Activated naive CD8-positive, alpha-beta T cell treated with anti-CD3 and anti-CD28 coated beads, Interleukin-2, amount 10 ng/mL, durations not matched to agents 7 days and 5 days (primary cell): ENCODE data around the gene AIG1. TPM values are rescaled to one million over a fixed set of nuclear protein-coding genes. Genes with fewer than 3 reads are reported as not detected.
"Not testable (repeated sequence)": the region's sequence is repeated elsewhere in the genome, so short reads cannot be mapped to it uniquely, and the experiment has no call there.

Source experiments
- ATAC-seq: fragments of 150-1000 bp; cut with Tn5 transposase; one replicate; pipeline ENCODE4 v1.10.0; 2021; ENCODE audit warnings: low read depth, moderate library complexity
- POLR2A ChIA-PET: fragments of 350-600 bp; sonication (Branson Sonifier 250); formaldehyde crosslinking; loops from one replicate; lab custom pipeline; 2021; ENCODE audit warnings: antibody characterized with exemption; lab: Charles Lee
- DNase-seq: peaks from one replicate; pipeline ENCODE4 v3.0.0; 2021
- H3K27ac Mint-ChIP-seq: one replicate; pipeline ENCODE4 v1.8.0; 2022; ENCODE audit warnings: mild to moderate bottlenecking, mixed read lengths
- H3K27me3 Mint-ChIP-seq: one replicate; pipeline ENCODE4 v1.8.0; 2022; ENCODE audit warnings: mild to moderate bottlenecking, moderate library complexity, mixed read lengths
- H3K36me3 Mint-ChIP-seq: one replicate; pipeline ENCODE4 v1.8.0; 2021; ENCODE audit warnings: mild to moderate bottlenecking, mixed read lengths
- H3K4me1 Mint-ChIP-seq: one replicate; pipeline ENCODE4 v1.8.0; 2021; ENCODE audit warnings: mixed read lengths
- H3K4me3 Mint-ChIP-seq: one replicate; pipeline ENCODE4 v1.8.0; 2022; ENCODE audit warnings: mild to moderate bottlenecking, moderate library complexity, mixed read lengths
- H3K9me3 Mint-ChIP-seq: one replicate; pipeline ENCODE4 v1.8.0; 2021; ENCODE audit warnings: mixed read lengths
- total RNA-seq, 2 experiments: library from RNA; stranded (reverse); gene quantifications; one replicate each; pipeline ENCODE4 v1.2.3, GENCODE V29; 2021

AIG1 gene, protein sequence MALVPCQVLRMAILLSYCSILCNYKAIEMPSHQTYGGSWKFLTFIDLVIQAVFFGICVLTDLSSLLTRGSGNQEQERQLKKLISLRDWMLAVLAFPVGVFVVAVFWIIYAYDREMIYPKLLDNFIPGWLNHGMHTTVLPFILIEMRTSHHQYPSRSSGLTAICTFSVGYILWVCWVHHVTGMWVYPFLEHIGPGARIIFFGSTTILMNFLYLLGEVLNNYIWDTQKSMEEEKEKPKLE
- 10 to 100 TPM; 14.2 to 14.6 TPM for total RNA-seq

DNA sequence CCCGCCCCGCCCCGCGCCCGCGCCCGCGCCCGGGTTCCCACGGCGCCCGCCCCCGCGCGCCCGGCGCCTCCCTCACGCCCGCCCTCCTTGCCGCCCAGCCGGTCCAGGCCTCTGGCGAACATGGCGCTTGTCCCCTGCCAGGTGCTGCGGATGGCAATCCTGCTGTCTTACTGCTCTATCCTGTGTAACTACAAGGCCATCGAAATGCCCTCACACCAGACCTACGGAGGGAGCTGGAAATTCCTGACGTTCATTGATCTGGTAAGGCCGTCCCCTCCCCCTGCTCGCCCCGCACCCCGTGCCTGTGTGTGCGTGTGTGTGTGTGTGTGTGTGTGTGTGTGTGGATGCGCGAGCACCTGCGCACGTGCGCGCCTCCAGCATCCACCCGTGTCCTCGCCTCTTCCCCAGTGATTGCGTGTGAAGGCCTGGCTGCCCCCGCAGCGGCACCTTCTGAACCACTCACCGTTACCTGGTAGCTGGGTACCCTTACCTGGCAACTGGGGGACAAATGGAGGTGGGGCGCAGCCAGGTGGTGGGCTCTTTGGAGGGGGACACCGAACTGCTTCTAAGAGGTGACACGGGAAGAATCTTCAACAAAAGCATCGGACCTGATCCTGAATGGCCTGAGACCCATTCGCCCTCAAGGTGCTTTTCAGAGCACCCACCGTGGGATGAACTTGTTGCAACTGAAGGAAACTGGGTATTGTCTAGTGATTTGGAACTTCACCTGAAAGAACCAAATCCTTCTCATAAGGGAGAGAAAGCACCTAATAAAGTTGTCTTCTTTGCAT lies at the start of gene AIG1:
AIG1 (plus strand) TSS at position 84 of the 791 bp plus-strand sequence; CDS start at position 121, 37 bp downstream.
- ATAC-seq: peak; percentile 77
- peaks cover 1% of the 10 kb centered on the region for H3K9me3 Mint-ChIP-seq

DNA sequence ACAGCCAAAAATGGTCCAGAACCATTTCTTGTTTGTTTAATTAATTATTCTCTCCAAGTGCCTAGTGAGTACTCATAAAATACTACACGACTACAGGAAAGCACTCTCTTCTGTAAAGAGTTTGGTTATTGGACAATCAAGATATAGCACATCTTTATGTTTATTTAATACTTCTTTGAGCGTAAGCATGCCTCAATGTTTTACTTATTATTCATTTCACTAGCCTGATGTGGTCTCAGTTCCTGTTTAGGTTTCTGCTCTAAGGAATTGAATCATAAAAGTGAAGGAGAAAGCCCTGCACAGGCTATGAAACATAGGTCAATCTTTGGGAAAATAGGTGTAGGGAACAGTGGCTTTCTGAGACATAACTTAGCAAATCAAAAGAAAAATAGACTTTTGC lies 45.9 kb upstream of the AIG1 start:
- no peak overlapping the region for H3K27ac Mint-ChIP-seq
- POLR2A ChIA-PET: no interaction called here
- peaks cover 4% of the 10 kb centered on the region for H3K9me3 Mint-ChIP-seq
- ATAC-seq (no peak), DNase-seq (no peak)
- H3K4me1 Mint-ChIP-seq: no peaks in the 10 kb centered on the region
- no peak overlapping the region for H3K4me3 Mint-ChIP-seq
- H3K27me3 Mint-ChIP-seq: no peaks in the 10 kb centered on the region
- H3K36me3 Mint-ChIP-seq: no peaks in the 10 kb centered on the region

More for the DNA sequence above, at the start of gene AIG1:
- Mint-ChIP-seq H3K27me3 (no peaks in the 10 kb centered on the region), H3K4me3 (peak within 1 kb of the TSS; percentile 93), H3K36me3 (peaks cover 4% of the 10 kb centered on the region), H3K4me1 (peaks cover 25% of the 10 kb centered on the region), H3K27ac (peak within 1 kb of the TSS; percentile 94)
- peak; percentile 79 for DNase-seq
- POLR2A ChIA-PET: interaction anchor here (0.7 to 1.7 kb wide), 3 partner anchors 116 to 1511 kb away, joined by 3 to 4 read pairs (median 3); partner anchors contain the start of gene HIVEP2

DNA sequence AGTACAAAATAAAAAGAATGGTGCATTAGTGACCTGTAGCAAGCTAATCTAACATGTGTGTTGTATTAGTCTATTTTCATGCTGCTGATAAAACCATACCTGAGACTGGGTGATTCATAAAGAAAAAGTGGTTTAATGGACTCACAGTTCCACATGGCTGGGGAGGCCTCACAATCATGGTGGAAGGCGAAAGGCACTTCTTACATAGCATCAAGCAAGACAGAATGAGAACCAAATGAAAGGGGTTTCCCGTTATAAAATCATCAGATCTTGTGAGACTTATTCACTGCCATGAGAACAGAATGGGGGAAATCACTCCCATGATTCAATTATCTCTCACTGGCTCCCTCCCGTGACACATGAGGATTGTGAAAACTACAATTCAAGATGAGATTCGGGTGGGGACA lies 45.4 kb upstream of the AIG1 start:
- H3K36me3 Mint-ChIP-seq: no peaks in the 10 kb centered on the region
- POLR2A ChIA-PET: no interaction called here
- H3K4me1 Mint-ChIP-seq: no peaks in the 10 kb centered on the region
- DNase-seq: no peak
- no peak overlapping the region for H3K4me3 Mint-ChIP-seq
- ATAC-seq: no peak
- H3K27ac Mint-ChIP-seq: no peak overlapping the region
- H3K9me3 Mint-ChIP-seq: peaks cover 5% of the 10 kb centered on the region
- no peaks in the 10 kb centered on the region for H3K27me3 Mint-ChIP-seq

DNA sequence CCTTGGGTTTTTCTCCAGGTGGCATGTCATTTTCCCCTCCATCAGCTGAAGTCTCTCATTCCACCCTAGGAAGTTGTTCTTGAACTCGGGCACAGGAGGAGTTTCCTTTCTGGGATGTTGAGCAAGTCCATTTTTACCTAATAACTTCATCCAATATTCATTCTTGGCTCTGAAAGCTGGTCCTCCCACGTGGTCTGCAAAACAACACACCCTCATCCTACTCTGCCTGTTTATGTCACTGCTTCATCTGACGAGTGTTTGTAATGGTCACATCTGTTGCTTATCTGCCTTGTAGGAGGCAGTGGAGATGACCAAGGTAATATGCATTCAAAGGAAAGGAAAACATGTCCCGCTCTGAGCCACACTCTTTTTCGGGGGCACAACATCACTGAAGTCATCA lies 41.7 kb upstream of the AIG1 start:
- H3K36me3 Mint-ChIP-seq: peaks cover 3% of the 10 kb centered on the region
- H3K4me3 Mint-ChIP-seq: no peak overlapping the region
- H3K9me3 Mint-ChIP-seq: peaks cover 14% of the 10 kb centered on the region
- DNase-seq (no peak), ATAC-seq (no peak)
- no peaks in the 10 kb centered on the region for H3K4me1 Mint-ChIP-seq
- POLR2A ChIA-PET: no interaction called here
- no peaks in the 10 kb centered on the region for H3K27me3 Mint-ChIP-seq
- no peak overlapping the region for H3K27ac Mint-ChIP-seq

DNA sequence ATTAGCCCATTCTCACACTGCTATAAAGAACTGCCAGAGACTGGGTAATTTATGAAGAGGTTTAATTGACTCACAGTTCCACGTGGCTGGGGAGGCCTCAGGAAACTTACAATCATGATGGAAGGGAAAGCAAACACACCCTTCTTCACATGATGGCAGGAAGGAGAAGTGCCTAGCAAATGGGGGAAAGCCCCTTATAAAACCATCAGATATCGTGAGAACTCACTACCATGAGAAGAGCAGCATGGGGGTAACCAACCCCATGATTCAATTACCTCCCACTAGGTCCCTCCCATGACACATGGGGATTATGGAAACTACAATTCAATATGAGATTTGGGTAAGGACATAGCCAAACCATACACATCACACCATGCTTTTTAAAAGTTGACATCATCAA lies 39.8 kb upstream of the AIG1 start:
- POLR2A ChIA-PET, H3K27me3 Mint-ChIP-seq, ATAC-seq, H3K4me1 Mint-ChIP-seq, H3K36me3 Mint-ChIP-seq, DNase-seq, H3K4me3 Mint-ChIP-seq, H3K27ac Mint-ChIP-seq: not testable (repeated sequence)
- H3K9me3 Mint-ChIP-seq: peaks cover 11% of the 10 kb centered on the region

DNA sequence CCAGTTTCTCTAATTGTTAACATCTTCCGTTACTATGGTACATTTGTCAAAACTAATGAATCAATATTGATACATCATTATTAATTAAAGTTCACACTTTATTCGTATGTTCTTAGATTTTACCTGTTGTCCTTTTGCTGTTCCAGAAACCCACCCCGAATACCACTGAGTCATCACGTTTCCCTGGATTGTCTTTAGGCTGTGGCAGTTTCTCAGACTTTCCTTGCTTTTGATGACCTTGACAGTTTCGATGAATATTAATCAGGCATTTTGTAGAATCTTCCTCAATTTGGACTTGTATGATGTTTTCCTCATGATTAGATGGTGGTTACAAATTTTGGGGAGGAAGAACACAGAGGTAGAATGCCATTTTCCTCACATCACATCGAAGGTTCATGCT lies 39.1 kb upstream of the AIG1 start:
- no peak for ATAC-seq
- POLR2A ChIA-PET: no interaction called here
- DNase-seq: no peak
- Mint-ChIP-seq H3K4me1 (no peaks in the 10 kb centered on the region), H3K9me3 (peaks cover 14% of the 10 kb centered on the region), H3K4me3 (no peak overlapping the region), H3K36me3 (peaks cover 3% of the 10 kb centered on the region), H3K27ac (no peak overlapping the region), H3K27me3 (no peaks in the 10 kb centered on the region)

- H3K9me3 Mint-ChIP-seq: peaks cover 13% of the 10 kb centered on the region
- ATAC-seq (no peak), DNase-seq (no peak)
- H3K36me3 Mint-ChIP-seq: peaks cover 3% of the 10 kb centered on the region
- H3K27ac Mint-ChIP-seq: no peak overlapping the region
- POLR2A ChIA-PET: no interaction called here
- no peaks in the 10 kb centered on the region for H3K4me1 Mint-ChIP-seq
- H3K27me3 Mint-ChIP-seq: no peaks in the 10 kb centered on the region
- no peak overlapping the region for H3K4me3 Mint-ChIP-seq
Measured at GRCh38 chr6:143022587-143022986, 38.1 kb upstream of the AIG1 start.

DNA sequence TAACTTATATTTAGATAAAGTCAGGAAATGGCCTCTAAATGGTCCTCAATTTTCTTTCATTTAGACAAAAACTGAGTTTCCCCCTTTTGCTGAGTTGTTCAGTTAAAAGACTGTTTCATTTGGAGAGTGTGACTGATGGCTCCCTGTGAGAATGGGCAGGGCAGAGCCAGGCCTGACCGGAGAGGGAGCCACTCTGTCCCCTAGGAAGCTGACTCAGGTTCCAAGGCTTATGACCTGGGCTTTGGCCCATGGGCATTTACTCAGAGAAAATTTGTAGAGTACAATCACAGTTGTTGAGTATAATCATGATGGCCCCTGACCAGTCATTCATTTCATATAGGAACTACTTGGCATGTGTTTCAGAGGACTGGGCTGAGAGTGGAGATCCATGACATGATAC lies 37.0 kb upstream of the AIG1 start:
- no peaks in the 10 kb centered on the region for H3K27me3 Mint-ChIP-seq
- H3K36me3 Mint-ChIP-seq: peaks cover 3% of the 10 kb centered on the region
- POLR2A ChIA-PET: interaction anchor here (0.7 kb wide), 1 partner anchor 78 kb away, joined by 3 read pairs; no protein-coding TSS in a partner anchor
- H3K9me3 Mint-ChIP-seq: peaks cover 13% of the 10 kb centered on the region
- no peak for DNase-seq
- H3K4me1 Mint-ChIP-seq: no peaks in the 10 kb centered on the region
- ATAC-seq: no peak
- no peak overlapping the region for H3K27ac Mint-ChIP-seq
- H3K4me3 Mint-ChIP-seq: no peak overlapping the region

DNA sequence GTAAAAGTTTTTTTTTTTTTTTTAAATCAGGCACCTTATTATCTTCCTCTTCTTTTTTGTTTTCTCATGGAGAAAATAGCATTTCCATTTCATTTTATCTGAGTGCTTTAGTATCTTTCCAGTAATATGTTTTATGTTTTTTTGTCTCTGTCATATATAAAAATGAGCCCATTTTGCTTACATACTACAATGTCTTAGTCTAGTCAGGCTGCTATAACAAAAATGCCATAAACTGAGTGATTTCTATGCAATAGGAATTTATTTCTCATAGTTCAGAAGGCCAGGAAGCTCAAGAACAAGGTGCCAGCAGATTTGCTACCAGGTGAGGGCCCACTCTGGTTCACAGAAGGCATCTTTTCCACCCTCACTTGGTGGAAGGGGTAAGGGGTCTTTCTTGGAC lies 35.7 kb upstream of the AIG1 start:
- H3K4me1 Mint-ChIP-seq: no peaks in the 10 kb centered on the region
- no peak for ATAC-seq
- H3K9me3 Mint-ChIP-seq: peaks cover 14% of the 10 kb centered on the region

DNA sequence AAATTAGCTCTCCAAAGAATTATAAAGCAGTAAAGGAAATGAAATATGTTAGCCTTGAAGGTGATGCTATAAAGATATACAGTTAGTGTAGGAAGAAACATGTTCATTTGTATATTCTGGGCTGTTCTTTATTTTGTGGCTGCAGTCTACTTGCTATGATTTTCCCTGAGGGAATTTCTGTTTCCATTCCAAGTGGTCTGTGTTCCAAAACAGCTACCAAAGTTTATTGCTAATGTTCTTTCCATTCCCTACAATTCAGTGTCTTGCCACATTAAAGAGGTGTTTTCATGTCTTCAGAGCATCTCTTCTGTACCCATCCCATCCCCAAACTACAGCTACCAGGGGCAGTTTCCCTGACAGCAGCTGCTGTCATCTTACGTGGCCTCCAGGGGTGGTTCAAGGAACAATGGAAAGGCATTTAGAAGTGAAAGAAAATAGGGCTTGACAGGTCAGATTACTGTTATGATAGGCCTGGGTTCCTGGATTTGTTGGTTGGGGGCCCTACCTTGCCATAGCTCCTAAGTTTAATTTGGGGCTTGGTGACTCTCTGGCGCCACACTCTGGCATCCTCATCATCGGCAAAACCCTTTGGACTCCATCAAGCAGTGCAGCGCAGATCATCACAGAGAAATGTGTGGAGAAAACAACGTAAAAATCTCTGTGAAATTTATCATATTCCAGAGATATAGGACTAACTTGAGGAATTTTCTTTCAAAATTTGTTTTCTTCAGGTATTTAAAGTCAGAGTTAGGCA lies 33.8 kb upstream of the AIG1 start:
- Mint-ChIP-seq H3K9me3 (peaks cover 6% of the 10 kb centered on the region), H3K4me1 (no peaks in the 10 kb centered on the region), H3K36me3 (no peaks in the 10 kb centered on the region), H3K27me3 (no peaks in the 10 kb centered on the region), H3K27ac (no peak overlapping the region), H3K4me3 (no peak overlapping the region)
- peak; percentile 44 for DNase-seq
- no peak for ATAC-seq
- POLR2A ChIA-PET: interaction anchor here (1.0 kb wide), 1 partner anchor 80 kb away, joined by 4 read pairs; no protein-coding TSS in a partner anchor

More for the DNA sequence above, 35.7 kb upstream of the AIG1 start:
- DNase-seq: no peak
- peaks cover 3% of the 10 kb centered on the region for H3K36me3 Mint-ChIP-seq
- H3K27ac Mint-ChIP-seq: no peak overlapping the region
- H3K4me3 Mint-ChIP-seq: no peak overlapping the region
- no peaks in the 10 kb centered on the region for H3K27me3 Mint-ChIP-seq
- POLR2A ChIA-PET: no interaction called here

- peaks cover 8% of the 10 kb centered on the region for H3K9me3 Mint-ChIP-seq
- H3K4me3 Mint-ChIP-seq: no peak overlapping the region
- ATAC-seq (no peak), DNase-seq (no peak)
- no peak overlapping the region for H3K27ac Mint-ChIP-seq
- POLR2A ChIA-PET: no interaction called here
- H3K36me3 Mint-ChIP-seq: no peaks in the 10 kb centered on the region
- H3K27me3 Mint-ChIP-seq: peaks cover 4% of the 10 kb centered on the region
- peaks cover 7% of the 10 kb centered on the region for H3K4me1 Mint-ChIP-seq
Measured at GRCh38 chr6:143034689-143035334, 25.9 kb upstream of the AIG1 start.

GRCh38 chr6:143037470-143037869 lies 23.2 kb upstream of the AIG1 start:
- H3K27me3 Mint-ChIP-seq: peaks cover 2% of the 10 kb centered on the region
- DNase-seq (no peak), ATAC-seq (no peak)
- no peak overlapping the region for H3K4me3 Mint-ChIP-seq
- no peak overlapping the region for H3K27ac Mint-ChIP-seq
- H3K9me3 Mint-ChIP-seq: peaks cover 5% of the 10 kb centered on the region
- no peaks in the 10 kb centered on the region for H3K36me3 Mint-ChIP-seq
- H3K4me1 Mint-ChIP-seq: peaks cover 11% of the 10 kb centered on the region
- POLR2A ChIA-PET: no interaction called here

DNA sequence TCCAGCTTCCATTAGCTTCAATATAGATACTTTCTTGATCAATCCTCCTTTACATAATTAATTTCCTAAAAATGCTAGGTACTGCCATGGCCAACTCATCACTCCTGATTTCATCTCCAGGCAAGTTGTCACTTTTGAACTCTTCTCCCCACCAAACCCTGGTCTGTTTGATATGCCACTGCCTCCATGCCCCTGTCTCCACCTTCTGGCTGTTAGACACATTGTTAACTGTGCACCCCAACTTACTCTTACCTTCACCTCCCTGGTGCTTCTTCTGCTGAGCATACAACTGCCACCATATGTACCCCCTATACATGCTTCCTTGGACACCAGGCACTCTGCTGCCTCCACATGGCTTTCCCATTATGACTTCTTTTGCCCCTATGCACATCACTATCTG lies 21.9 kb upstream of the AIG1 start:
- Mint-ChIP-seq H3K36me3 (no peaks in the 10 kb centered on the region), H3K27ac (no peak overlapping the region)

More for the DNA sequence above, 21.9 kb upstream of the AIG1 start:
- no peak for DNase-seq
- POLR2A ChIA-PET: no interaction called here
- no peak overlapping the region for H3K4me3 Mint-ChIP-seq
- H3K4me1 Mint-ChIP-seq: peaks cover 11% of the 10 kb centered on the region
- no peak for ATAC-seq
- H3K9me3 Mint-ChIP-seq: peaks cover 4% of the 10 kb centered on the region
- peaks cover 2% of the 10 kb centered on the region for H3K27me3 Mint-ChIP-seq
